HG03565 (cell line): ENCODE data around the gene SCUBE1.

Source experiments
- ATAC-seq: cut with Tn5 transposase; IDR thresholded peaks from one replicate; pipeline ENCODE4 v1.9.1; 2021; ENCODE audit warnings: mild to moderate bottlenecking, moderate library complexity; ENCODE audit not compliant: unreplicated experiment

SCUBE1 gene

GRCh38 chr22:43241699-43242386, 101.3 kb downstream of the SCUBE1 start:
- no peak for ATAC-seq

- no peak for ATAC-seq
Measured at GRCh38 chr22:43241138-43241597, 102.0 kb downstream of the SCUBE1 start.

DNA sequence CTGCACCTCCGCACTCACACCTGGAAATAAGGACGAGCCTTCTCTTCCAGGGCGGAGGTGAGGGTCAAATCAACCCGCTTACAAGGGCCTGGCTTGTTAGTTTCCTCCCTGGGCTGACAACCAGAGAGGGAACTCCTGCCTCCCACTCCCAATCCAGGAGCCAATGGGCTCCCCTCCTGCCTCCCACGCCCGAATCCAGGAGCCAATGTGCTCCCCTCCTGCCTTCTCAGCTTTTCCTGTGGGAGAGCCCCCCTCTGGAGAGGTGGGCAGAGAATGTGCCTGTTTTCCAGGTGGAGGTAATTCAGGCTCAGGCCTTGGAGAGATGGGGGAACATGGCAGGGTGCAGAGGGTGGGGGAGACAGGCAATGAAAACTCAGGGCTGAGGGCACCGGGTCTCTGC, 102.6 kb downstream of the SCUBE1 start:
- ATAC-seq = no peak

DNA sequence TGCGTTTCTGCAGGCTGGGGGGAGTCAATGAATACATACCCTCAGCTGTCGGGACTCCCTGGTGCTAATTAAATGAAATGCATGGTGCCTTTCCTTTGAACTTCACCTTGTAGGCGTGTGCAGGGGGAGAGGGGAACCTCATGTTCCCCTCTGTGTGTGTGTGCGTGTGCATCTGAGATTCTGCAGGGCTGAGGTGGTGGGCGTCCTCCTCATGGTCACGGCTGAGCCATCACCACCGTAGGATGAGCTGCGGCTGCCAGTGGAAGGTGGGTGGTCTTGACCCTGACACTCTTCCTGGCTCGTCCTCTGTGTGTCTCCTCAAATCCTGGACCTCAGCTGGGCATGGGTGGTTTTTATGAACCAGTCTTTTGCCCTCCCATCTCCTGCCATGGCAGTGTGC, 103.2 kb downstream of the SCUBE1 start:
- ATAC-seq = no peak

GRCh38 chr22:43239193-43239780, 103.9 kb downstream of the SCUBE1 start:
- ATAC-seq = no peak

- no peak for ATAC-seq
Measured at GRCh38 chr22:43238526-43239006, 104.6 kb downstream of the SCUBE1 start.

GRCh38 chr22:43237280-43237679, 105.9 kb downstream of the SCUBE1 start:
- ATAC-seq = no peak

GRCh38 chr22:43236411-43237166, 106.6 kb downstream of the SCUBE1 start:
- no peak for ATAC-seq

DNA sequence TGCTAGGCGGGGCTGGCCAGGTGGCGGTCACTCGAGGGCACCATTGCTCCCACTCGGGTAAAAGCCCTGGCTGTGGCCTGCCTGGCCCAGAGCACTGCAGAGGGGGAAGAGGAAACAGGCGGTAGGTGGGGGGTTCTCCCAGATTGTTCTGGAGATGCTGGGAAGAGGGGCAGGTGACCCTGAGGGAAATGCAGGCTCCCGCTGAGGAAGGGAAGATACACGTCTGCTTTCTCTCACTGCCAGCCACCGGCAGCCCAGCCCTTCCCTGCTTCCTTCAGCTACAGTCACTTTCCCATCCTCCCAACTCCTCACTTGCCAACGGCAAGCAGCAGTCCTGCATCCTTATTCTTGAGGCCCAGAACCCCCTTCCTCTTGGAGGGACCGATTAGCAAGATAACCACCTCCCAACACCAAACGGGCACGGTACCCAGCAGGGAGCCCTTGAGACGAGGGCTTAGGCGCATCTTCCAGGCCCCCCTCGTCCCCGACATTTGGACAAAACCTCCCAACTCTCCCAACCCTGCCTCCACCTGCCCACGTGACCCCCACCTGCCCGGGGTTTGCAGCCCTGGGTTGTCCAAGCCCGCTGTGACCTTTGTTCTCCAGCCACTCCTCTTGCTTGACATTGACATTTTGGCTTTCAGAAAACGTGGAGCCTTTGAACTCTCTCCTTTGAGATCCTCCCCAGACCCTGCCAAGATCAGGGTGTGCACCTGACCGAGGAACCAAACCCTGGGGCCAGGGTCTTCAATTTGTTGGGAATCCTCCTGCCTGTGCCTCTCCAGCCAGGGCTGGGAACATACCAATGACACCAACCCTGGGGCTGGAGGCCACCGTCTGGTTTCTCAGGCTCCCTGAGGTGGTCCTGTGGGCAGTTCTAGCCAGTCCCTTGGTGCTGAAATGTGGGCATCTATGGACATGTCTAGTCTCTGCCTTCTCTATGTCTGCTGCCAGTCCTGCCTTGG, 107.4 kb downstream of the SCUBE1 start:
- ATAC-seq = no peak

GRCh38 chr22:43234264-43234988, 108.7 kb downstream of the SCUBE1 start:
- ATAC-seq = no peak

DNA sequence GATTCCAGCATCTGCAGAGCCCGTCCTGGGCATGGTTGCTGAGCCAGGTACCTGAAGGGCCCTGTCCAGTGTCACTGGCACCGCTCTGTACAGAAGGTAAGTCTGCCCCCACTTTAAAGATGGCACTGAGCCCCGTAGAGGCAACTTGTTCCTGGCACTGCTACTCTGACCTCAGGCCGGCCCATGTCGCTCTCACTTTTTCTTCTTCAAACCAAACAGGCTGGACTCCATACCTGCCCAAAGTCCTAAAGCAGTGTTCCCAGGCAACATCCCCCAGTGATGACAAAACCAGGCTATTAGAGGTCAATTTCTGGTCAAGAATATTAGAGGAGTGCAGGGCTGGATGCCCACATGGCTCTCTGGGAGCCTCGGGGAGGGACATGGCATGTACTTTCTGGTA, 109.6 kb downstream of the SCUBE1 start:
- ATAC-seq = no peak

GRCh38 chr22:43232445-43232844, 110.7 kb downstream of the SCUBE1 start:
- no peak for ATAC-seq

GRCh38 chr22:43231724-43232034, 111.5 kb downstream of the SCUBE1 start:
- ATAC-seq = no peak

DNA sequence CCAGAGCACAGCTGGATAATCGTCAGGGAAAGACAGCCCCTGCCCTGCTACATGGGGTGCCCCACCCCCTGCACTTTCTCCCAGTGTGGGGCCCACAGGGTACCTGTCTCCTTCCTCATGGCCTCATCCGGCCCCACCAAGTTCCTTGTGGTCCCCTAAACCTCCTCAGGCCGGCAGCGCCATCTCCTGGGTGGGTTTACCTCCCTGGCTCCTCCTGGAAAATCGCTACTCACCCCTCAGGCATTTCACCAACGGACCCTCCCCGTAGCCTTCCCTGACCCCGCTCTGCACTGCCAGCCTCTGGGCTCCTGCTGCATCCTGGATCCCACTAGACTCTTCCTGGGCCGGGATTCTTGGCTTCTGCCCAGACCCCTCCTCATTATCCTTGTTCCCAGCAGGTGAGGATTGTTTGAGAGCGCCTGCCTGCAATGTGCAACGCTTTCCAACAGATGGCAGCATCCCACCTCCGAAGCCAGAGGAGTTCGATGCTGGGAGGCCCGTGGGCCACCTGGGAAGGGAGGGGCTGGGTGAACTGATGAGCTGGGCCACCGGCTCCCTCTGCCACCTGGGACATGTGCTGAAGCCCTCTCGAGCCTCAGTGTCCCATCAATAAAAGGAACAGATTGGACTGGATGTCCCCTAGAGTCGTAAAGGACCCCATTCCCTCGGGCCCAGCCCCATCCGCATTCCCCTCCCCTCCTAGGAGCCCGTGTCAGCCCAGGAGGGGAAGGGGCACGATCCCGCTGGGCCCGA, 112.0 kb downstream of the SCUBE1 start:
- ATAC-seq = no peak

GRCh38 chr22:43230571-43230970, 112.6 kb downstream of the SCUBE1 start:
- no peak for ATAC-seq

DNA sequence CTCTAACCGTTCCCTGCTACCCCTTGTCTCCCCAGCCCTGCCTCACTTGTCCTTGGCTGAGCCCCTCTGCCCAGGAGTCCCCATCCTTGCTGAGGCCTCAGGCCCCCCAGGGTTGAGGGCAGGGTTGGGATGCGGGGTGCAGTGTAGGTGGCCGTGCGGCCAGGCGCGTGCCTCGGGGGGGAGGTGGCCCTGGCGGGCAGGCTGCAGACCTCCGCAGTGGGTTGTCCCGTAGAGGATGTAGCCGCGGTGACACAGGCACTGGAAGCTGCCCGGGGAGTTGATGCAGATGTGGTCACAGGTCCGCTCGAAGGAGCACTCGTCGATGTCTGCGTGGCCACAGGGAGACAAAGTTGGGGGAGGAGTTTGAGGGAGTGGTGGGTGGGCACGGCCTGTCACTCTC, 114.3 kb downstream of the SCUBE1 start:
- ATAC-seq = no peak

DNA sequence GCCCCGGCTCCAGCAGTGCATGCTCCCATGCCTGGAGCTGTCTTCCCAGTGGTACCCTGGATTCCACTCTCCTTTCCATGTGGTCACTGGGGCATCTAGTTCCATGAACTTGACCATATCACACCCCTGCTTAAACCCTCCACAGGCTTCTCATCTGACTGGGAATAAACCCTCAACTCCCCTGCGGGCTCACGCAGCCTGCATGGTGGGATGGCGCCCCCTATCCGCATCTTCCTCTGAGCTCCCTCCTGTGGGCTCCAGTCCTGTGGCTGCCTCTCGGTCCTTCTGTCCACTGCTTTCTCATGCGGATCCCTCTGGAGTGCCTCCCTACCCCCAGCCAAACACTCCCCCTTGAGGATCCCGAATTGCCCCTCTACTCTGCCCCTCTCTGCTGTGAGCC, 114.8 kb downstream of the SCUBE1 start:
- no peak for ATAC-seq

DNA sequence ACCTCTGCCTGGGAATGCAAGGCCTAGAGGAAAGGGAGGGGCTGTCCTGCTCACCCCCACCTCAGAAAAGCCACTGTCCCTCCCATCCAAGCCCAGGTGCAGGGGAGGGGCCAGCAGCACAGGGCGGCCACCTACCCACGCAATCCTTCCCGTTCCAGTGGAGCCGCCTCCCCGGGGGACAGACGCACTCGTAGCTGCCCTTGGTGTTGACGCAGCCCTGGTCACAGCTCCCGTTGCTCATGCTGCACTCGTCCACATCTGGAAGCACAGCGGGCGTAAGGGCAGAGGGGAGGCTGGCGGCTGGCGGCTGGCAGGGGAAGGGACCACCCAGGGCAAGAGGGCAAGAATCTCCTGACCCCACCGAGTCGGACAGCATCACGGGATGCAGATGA, 115.9 kb downstream of the SCUBE1 start:
- ATAC-seq = no peak

GRCh38 chr22:43226377-43227238, 116.6 kb downstream of the SCUBE1 start:
- no peak for ATAC-seq
